A673 (cell line): ENCODE measurements around the gene NSRP1. TPM values are rescaled to one million over a fixed set of nuclear protein-coding genes. Genes with fewer than 3 reads are reported as not detected.

Experiments used
- BruUV-seq: library from RNA; stranded (reverse); fragments of 400-500 nt; replicated peaks from 2 replicates; lab custom pipeline; 2021; lab: Mats Ljungman, UMichigan
- CTCF ChIA-PET: fragments of 300-600 bp; sonication (Branson Sonifier 250); formaldehyde crosslinking; loops from one replicate; lab custom pipeline; 2022; ENCODE audit warnings: antibody characterized with exemption; lab: Charles Lee
- POLR2A ChIA-PET: fragments of 300-600 bp; sonication (Branson Sonifier 250); formaldehyde crosslinking; loops from one replicate; lab custom pipeline; 2022; ENCODE audit warnings: antibody characterized with exemption; ENCODE audit not compliant: low non-redundant PET; lab: Charles Lee
- DNase-seq: peaks from one replicate; pipeline ENCODE4 v3.0.0-alpha.2; 2015; ENCODE audit warnings: low spot score
- H3K27ac ChIP-seq: fragments of 200-600 bp; sonication (generic); 2 replicates; pipeline ENCODE4 v1.5.1; 2016; ENCODE audit warnings: mixed run types, low read depth, mild to moderate bottlenecking, mixed read lengths, antibody characterized with exemption, low read length; ENCODE audit not compliant: poor library complexity, severe bottlenecking
- H3K27me3 ChIP-seq: fragments of 200-600 bp; sonication (generic); replicated peaks from 2 replicates; pipeline ENCODE4 v1.6.1; 2017; ENCODE audit warnings: mixed run types, low read depth, mild to moderate bottlenecking, mixed read lengths, antibody characterized with exemption, low read length; ENCODE audit not compliant: insufficient read depth, poor library complexity
- H3K36me3 ChIP-seq: fragments of 200-600 bp; sonication (generic); 2 replicates; pipeline ENCODE4 v1.6.1; 2016; ENCODE audit warnings: mixed run types, mild to moderate bottlenecking, mixed read lengths, antibody characterized with exemption, low read length; ENCODE audit not compliant: insufficient read depth, poor library complexity, severe bottlenecking
- H3K4me1 ChIP-seq: fragments of 200-600 bp; sonication (generic); 2 replicates; pipeline ENCODE4 v1.6.1; 2017; ENCODE audit warnings: mixed run types, mild to moderate bottlenecking, mixed read lengths, antibody characterized with exemption, low read length; ENCODE audit not compliant: insufficient read depth, poor library complexity, severe bottlenecking
- H3K4me3 ChIP-seq: fragments of 200-600 bp; sonication (generic); 2 replicates; pipeline ENCODE4 v1.5.1; 2016; ENCODE audit warnings: low read depth, mixed run types, mild to moderate bottlenecking, mixed read lengths, low read length; ENCODE audit not compliant: poor library complexity, severe bottlenecking
- H3K9me3 ChIP-seq: fragments of 200-600 bp; sonication (generic); 2 replicates; pipeline ENCODE4 v1.6.1; 2016; ENCODE audit warnings: mixed run types, low read depth, mild to moderate bottlenecking, mixed read lengths, antibody characterized with exemption, low read length; ENCODE audit not compliant: poor library complexity, severe bottlenecking
- CTCF ChIP-seq: fragments of 300-800, 200-600 bp; sonication (generic); conservative IDR thresholded peaks from 2 replicates; pipeline ENCODE4 v1.5.1; 2017; ENCODE audit warnings: low read depth, mild to moderate bottlenecking, antibody characterized with exemption, low read length, moderate library complexity, mixed read lengths
- EZH2 ChIP-seq: fragments of 200-600 bp; sonication (generic); IDR thresholded peaks from 2 replicates; pipeline ENCODE4 v1.6.1; 2017; ENCODE audit warnings: borderline replicate concordance, low read depth, mild to moderate bottlenecking, mixed read lengths, antibody characterized with exemption, low read length; ENCODE audit not compliant: poor library complexity, severe bottlenecking
- intact Hi-C: fragments of 100-400 bp; cut with micrococcal nuclease; formaldehyde crosslinking; loops from one replicate; pipeline ENCODE4 v1.10.0; 2022; ENCODE audit not compliant: unreplicated experiment
- total RNA-seq: library from RNA; stranded (reverse); gene quantifications from 2 replicates; pipeline ENCODE4 v1.2.3, GENCODE V29; 2021

The NSRP1 gene
- total RNA-seq, 1 experiment from 2014 or later, result 43.5 TPM

GRCh38 chr17:30130121-30130520 is 13.5 kb downstream of the NSRP1 start:
- peaks cover 53% of the 10 kb centered on the region for H3K36me3 ChIP-seq

GRCh38 chr17:30132615-30133014 is 16.0 kb downstream of the NSRP1 start:
- no TSS peak for BruUV-seq
- Histone ChIP-seq H3K4me1 (no peaks in the 10 kb centered on the region), H3K27me3 (no peaks in the 10 kb centered on the region), H3K27ac (no peak overlapping the region), H3K36me3 (peaks cover 45% of the 10 kb centered on the region), H3K4me3 (no peak overlapping the region), H3K9me3 (no peaks in the 10 kb centered on the region)
- ChIA-PET CTCF (interaction anchor here (0.6 kb wide), 1 partner anchor 39 kb away, joined by 12 read pairs; no protein-coding TSS in a partner anchor), POLR2A (interaction anchor here (0.8 kb wide), 1 partner anchor 774 kb away, joined by 3 read pairs; no protein-coding TSS in a partner anchor)
- no peak for TF ChIP-seq EZH2
- TF ChIP-seq CTCF, result no peak
- DNase-seq, result no peak
- intact Hi-C loops, result no loop called here

More at GRCh38 chr17:30130121-30130520, 13.5 kb downstream of the NSRP1 start:
- H3K27ac ChIP-seq, result peak overlapping the region; percentile 21
- no peak overlapping the region for H3K4me3 ChIP-seq
- CTCF ChIA-PET, result no interaction called here
- BruUV-seq, result no TSS peak
- H3K4me1 ChIP-seq, result no peaks in the 10 kb centered on the region
- no peak for TF ChIP-seq CTCF
- TF ChIP-seq EZH2, result no peak
- H3K27me3 ChIP-seq, result no peaks in the 10 kb centered on the region
- intact Hi-C loops, result no loop called here
- no peaks in the 10 kb centered on the region for H3K9me3 ChIP-seq
- no peak for DNase-seq
- POLR2A ChIA-PET, result no interaction called here

GRCh38 chr17:30133197-30133596 is 16.6 kb downstream of the NSRP1 start:
- intact Hi-C loops, result no loop called here
- no peak for DNase-seq
- ChIA-PET POLR2A (interaction anchor here (0.5 to 0.8 kb wide), 2 partner anchors 675 to 775 kb away, joined by 3 to 8 read pairs; no protein-coding TSS in a partner anchor), CTCF (interaction anchor here (0.6 to 0.7 kb wide), 2 partner anchors 16 to 40 kb away, joined by 3 to 12 read pairs; partner anchors contain the start of gene NSRP1)
- H3K27ac ChIP-seq, result peak overlapping the region; percentile 3
- H3K27me3 ChIP-seq, result no peaks in the 10 kb centered on the region
- H3K9me3 ChIP-seq, result no peaks in the 10 kb centered on the region
- no TSS peak for BruUV-seq
- TF ChIP-seq CTCF (no peak), EZH2 (no peak)
- H3K4me3 ChIP-seq, result no peak overlapping the region
- peaks cover 39% of the 10 kb centered on the region for H3K36me3 ChIP-seq
- H3K4me1 ChIP-seq, result no peaks in the 10 kb centered on the region
